ENCODE results near the gene PHLDB2.

GRCh38 chr3:111924283-111924682 is 65.2 kb downstream of the PHLDB2 start:
- TF ChIP-seq MXI1 (IDR thresholded peaks at IDR 0.05; ENCODE audit: borderline replicate concordance, low read depth, low read length), result no peak
- no peak for TF ChIP-seq CTCF (conservative IDR thresholded peaks at IDR 0.05; ENCODE audit: low read depth, low read length)

Data from IMR-90 (cell line).